Trophoblast cell (in vitro differentiated cells and primary cell): ENCODE data around the gene NLRP6.

ENCODE experiments used
- DNase-seq, 2 donors: peaks; one replicate each; pipeline ENCODE4 v3.0.0-alpha.2; 2016
- H2AFZ ChIP-seq: 2 replicates; pipeline ENCODE4 v1.6.1; 2013; ENCODE audit warnings: low read length, moderate library complexity, mild to moderate bottlenecking; ENCODE audit not compliant: insufficient read depth, poor library complexity
- H2AK5ac ChIP-seq: 2 replicates; pipeline ENCODE4 v1.6.1; 2013; ENCODE audit warnings: mild to moderate bottlenecking, low read length
- H2BK120ac ChIP-seq: 2 replicates; pipeline ENCODE4 v1.6.1; 2013; ENCODE audit warnings: low read length, mild to moderate bottlenecking, moderate library complexity; ENCODE audit not compliant: insufficient read depth, poor library complexity
- H2BK12ac ChIP-seq: 2 replicates; pipeline ENCODE4 v1.6.1; 2013; ENCODE audit warnings: mild to moderate bottlenecking, low read length, moderate library complexity
- H2BK5ac ChIP-seq: 2 replicates; pipeline ENCODE4 v1.6.1; 2013; ENCODE audit warnings: low read length, low read depth, moderate library complexity, mild to moderate bottlenecking; ENCODE audit not compliant: poor library complexity
- H3K14ac ChIP-seq: 2 replicates; pipeline ENCODE4 v1.6.1; 2013; ENCODE audit warnings: mild to moderate bottlenecking, low read length
- H3K18ac ChIP-seq: 2 replicates; pipeline ENCODE4 v1.6.1; 2013; ENCODE audit warnings: mild to moderate bottlenecking, low read length
- H3K23ac ChIP-seq: 2 replicates; pipeline ENCODE4 v1.6.1; 2013; ENCODE audit warnings: low read length
- H3K27ac ChIP-seq: 2 replicates; pipeline ENCODE4 v1.5.1; 2013; ENCODE audit warnings: low read depth, mild to moderate bottlenecking, inconsistent platforms, low read length, moderate library complexity
- H3K27me3 ChIP-seq: 2 replicates; pipeline ENCODE4 v1.6.1; 2013; ENCODE audit warnings: inconsistent platforms, mild to moderate bottlenecking, low read length, moderate library complexity; ENCODE audit not compliant: insufficient read depth
- H3K36me3 ChIP-seq, 2 experiments: 1 replicate in 1 of 2; 2 replicates in 1 of 2; pipeline ENCODE4 v1.6.1; 2013; ENCODE audit warnings: low read length in 2 of 2, mild to moderate bottlenecking in 2 of 2, moderate library complexity in 1 of 2; ENCODE audit not compliant: insufficient read depth in 2 of 2, control insufficient read depth in 1 of 2
- H3K4ac ChIP-seq: 2 replicates; pipeline ENCODE4 v1.6.1; 2013; ENCODE audit warnings: low read depth, mild to moderate bottlenecking, low read length, moderate library complexity
- H3K4me1 ChIP-seq, 2 experiments: 1 replicate in 1 of 2; 2 replicates in 1 of 2; pipeline ENCODE4 v1.6.1; 2013; ENCODE audit warnings: low read length in 2 of 2, mild to moderate bottlenecking in 2 of 2, moderate library complexity in 1 of 2; ENCODE audit not compliant: insufficient read depth in 2 of 2, control insufficient read depth in 1 of 2
- H3K4me2 ChIP-seq: 2 replicates; pipeline ENCODE4 v1.6.1; 2013; ENCODE audit warnings: inconsistent platforms, mild to moderate bottlenecking, low read length, moderate library complexity
- H3K4me3 ChIP-seq: 2 replicates; pipeline ENCODE4 v1.5.1; 2013; ENCODE audit warnings: mild to moderate bottlenecking, low read depth, low read length, inconsistent platforms
- H3K79me1 ChIP-seq: one replicate; pipeline ENCODE4 v1.6.1; 2013; ENCODE audit warnings: low read length
- H3K79me2 ChIP-seq: 2 replicates; pipeline ENCODE4 v1.6.1; 2013; ENCODE audit warnings: low read length, mild to moderate bottlenecking; ENCODE audit not compliant: control insufficient read depth, insufficient read depth, poor library complexity
- H3K9ac ChIP-seq: 2 replicates; pipeline ENCODE4 v1.6.1; 2013; ENCODE audit warnings: mild to moderate bottlenecking, low read length
- H3K9me3 ChIP-seq: 2 replicates; pipeline ENCODE4 v1.6.1; 2013; ENCODE audit warnings: low read depth, mild to moderate bottlenecking, control low read depth, inconsistent platforms, low read length; ENCODE audit not compliant: insufficient read depth
- H4K12ac ChIP-seq: 2 replicates; pipeline ENCODE4 v1.6.1; 2013; ENCODE audit warnings: low read depth, mild to moderate bottlenecking, low read length, moderate library complexity
- H4K8ac ChIP-seq: 2 replicates; pipeline ENCODE4 v1.6.1; 2013; ENCODE audit warnings: low read depth, mild to moderate bottlenecking, low read length, moderate library complexity
- H4K91ac ChIP-seq: one replicate; pipeline ENCODE4 v1.6.1; 2013; ENCODE audit warnings: low read depth, mild to moderate bottlenecking, low read length, moderate library complexity
- WGBS: extraction: QIAGEN DNeasy Blood & Tissue Kit; methylation state at CpG from one replicate; pipeline ENCODE4 v1.1.7; 2013; ENCODE audit warnings: missing lambda C conversion rate; ENCODE audit not compliant: insufficient read length, insufficient coverage; ENCODE audit errors: extremely low coverage; 5-methylcytosine and 5-hydroxymethylcytosine counted together

Gene NLRP6

DNA sequence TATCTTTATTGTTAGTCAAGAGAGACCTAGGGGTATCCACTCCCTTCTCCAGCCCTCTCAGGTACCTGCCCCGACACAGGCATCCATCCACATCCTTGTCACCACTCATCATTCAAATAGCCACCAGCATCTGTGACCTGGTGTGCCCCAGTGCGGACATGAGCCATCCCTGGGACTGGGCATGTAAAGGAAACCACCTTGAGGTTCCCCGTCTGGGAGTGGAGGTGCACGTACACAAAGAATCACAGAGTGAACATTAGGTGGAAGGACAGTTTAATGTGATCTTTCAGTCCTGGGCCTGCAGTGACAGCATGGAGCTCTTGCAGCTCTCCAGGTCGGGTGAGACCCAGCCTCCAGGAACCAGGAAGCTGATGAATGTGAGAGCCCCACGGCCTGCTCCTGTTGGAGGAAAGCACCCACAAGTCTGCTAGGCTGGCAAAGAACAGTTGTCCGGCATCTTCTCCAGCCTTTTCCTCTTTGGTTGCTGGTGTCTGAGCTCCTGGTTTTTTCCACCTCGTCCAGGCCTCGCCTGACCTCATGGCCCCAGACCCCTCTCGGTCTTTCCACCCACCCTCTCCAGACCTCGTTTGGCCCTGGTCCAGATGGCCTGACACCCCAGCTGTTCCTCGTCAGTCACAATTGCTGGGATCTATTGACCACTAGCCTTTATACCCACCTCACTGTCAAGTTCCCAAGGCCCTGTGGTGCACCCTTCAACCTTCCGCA is 24.9 kb upstream of the NLRP6 start:
- H3K36me3 ChIP-seq: peaks cover 35 to 47% of the 10 kb centered on the region in 2 experiments

DNA sequence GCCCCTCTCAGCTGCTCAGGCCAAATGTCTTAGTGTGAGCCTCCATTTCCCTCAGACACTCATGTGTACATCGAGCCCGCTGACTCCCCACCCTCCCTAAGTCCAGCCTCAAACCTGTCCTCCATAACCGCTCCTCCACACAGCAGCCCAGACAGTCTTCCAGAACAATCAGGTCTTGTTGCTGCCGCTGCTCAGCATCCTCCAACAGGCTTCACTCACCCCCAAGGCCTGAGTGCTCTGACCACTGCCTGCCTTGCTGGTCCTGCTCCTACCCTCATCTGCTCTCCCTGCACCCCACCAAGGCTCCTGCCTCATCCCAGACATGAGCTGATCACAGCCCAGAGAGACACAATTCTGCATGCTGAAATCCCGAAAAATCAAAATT is 24.3 kb upstream of the NLRP6 start:
- Histone ChIP-seq H3K27me3 (no peaks in the 10 kb centered on the region), H3K79me2 (no peaks in the 10 kb centered on the region), H2AFZ (no peak overlapping the region), H3K27ac (no peak overlapping the region), H3K36me3 (peaks cover 31 to 43% of the 10 kb centered on the region in 2 experiments), H4K91ac (no peak overlapping the region), H4K12ac (peak overlapping the region; percentile 25), H2AK5ac (no peak overlapping the region), H3K9ac (peak overlapping the region; percentile 4), H2BK120ac (no peak overlapping the region), H3K4me2 (no peak overlapping the region), H3K4ac (no peak overlapping the region), H4K8ac (no peak overlapping the region), H3K79me1 (no peaks in the 10 kb centered on the region), H3K4me1 (no peaks in the 10 kb centered on the region), H2BK12ac (no peak overlapping the region), H3K4me3 (no peak overlapping the region), H3K18ac (no peak overlapping the region), H2BK5ac (no peak overlapping the region), H3K14ac (no peak overlapping the region), H3K9me3 (peaks cover 4% of the 10 kb centered on the region), H3K23ac (no peak overlapping the region)
- no peak for DNase-seq
- no CpG with 5 or more reads among the region's 5 CpGs for WGBS

More for the DNA sequence above, 24.9 kb upstream of the NLRP6 start:
- Histone ChIP-seq H3K23ac (no peak overlapping the region), H3K79me2 (no peaks in the 10 kb centered on the region), H3K27me3 (no peaks in the 10 kb centered on the region), H3K79me1 (no peaks in the 10 kb centered on the region), H2AK5ac (no peak overlapping the region), H2AFZ (no peak overlapping the region), H2BK5ac (no peak overlapping the region), H4K91ac (no peak overlapping the region), H3K4me3 (no peak overlapping the region), H2BK120ac (no peak overlapping the region), H3K4me2 (no peak overlapping the region), H3K27ac (no peak overlapping the region), H3K4me1 (no peaks in the 10 kb centered on the region), H3K9ac (no peak overlapping the region), H3K4ac (no peak overlapping the region), H2BK12ac (no peak overlapping the region), H3K14ac (no peak overlapping the region), H3K18ac (no peak overlapping the region), H4K12ac (peak overlapping the region; percentile 25), H3K9me3 (peaks cover 4% of the 10 kb centered on the region), H4K8ac (no peak overlapping the region)
- WGBS: no CpG with 5 or more reads among the region's 13 CpGs
- no peak for DNase-seq

DNA sequence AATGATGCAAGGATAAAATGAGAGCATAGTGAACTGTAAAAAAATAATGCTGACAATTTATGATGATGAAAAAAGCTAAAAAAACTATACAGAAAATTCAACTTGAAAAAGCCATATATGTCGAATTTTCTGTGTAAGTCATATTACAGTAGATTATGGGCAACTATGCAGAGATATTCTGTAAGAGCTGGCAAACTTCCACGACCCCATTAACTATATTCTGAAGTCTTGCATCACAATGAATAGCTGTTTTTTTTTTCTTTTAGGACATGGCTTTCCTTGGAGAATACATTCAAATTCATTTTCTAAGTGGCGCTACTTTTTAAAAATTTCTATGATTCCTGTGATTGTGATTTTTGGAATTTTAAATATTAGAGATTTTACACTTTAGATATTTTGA is 23.0 kb upstream of the NLRP6 start:
- DNase-seq: no peak
- Histone ChIP-seq H3K14ac (no peak overlapping the region), H2AK5ac (no peak overlapping the region), H3K36me3 (peaks cover 28 to 36% of the 10 kb centered on the region in 2 experiments), H4K8ac (no peak overlapping the region), H3K79me1 (no peaks in the 10 kb centered on the region), H3K4me1 (no peaks in the 10 kb centered on the region), H2BK120ac (no peak overlapping the region), H3K4me3 (no peak overlapping the region), H3K4me2 (no peak overlapping the region), H3K79me2 (no peaks in the 10 kb centered on the region), H2BK12ac (no peak overlapping the region), H3K9ac (no peak overlapping the region), H2BK5ac (no peak overlapping the region), H3K4ac (no peak overlapping the region), H3K23ac (no peak overlapping the region), H4K12ac (no peak overlapping the region), H3K27me3 (no peaks in the 10 kb centered on the region), H4K91ac (no peak overlapping the region), H3K9me3 (peaks cover 4% of the 10 kb centered on the region), H2AFZ (no peak overlapping the region), H3K27ac (no peak overlapping the region), H3K18ac (no peak overlapping the region)
- WGBS: no CpG with 5 or more reads among the region's 3 CpGs

DNA sequence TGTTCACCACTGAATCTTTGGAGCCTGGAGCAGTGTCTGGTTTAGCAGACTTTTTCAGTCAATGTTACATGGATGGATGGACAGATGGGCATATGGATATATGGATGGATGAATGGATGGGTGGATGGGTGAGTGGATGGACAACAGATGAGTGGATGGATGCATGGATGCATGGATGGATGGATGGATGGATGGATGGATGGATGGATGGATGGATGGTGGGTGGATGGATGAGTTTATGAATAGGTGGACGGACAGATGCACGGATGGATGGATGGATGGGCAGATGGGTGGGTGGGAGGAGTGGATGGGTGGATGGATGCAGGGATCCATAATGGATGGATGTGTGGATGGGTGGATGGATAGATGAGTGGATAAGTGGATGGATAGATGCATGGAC is 22.4 kb upstream of the NLRP6 start:
- H3K18ac ChIP-seq: no peak overlapping the region
- no peak overlapping the region for H3K4me2 ChIP-seq
- no peak overlapping the region for H3K23ac ChIP-seq
- H2BK12ac ChIP-seq: no peak overlapping the region
- no peaks in the 10 kb centered on the region for H3K27me3 ChIP-seq
- no peaks in the 10 kb centered on the region for H3K79me1 ChIP-seq
- H3K4ac ChIP-seq: no peak overlapping the region
- peaks cover 4% of the 10 kb centered on the region for H3K9me3 ChIP-seq
- no peak overlapping the region for H4K8ac ChIP-seq
- no peak overlapping the region for H3K14ac ChIP-seq
- 100% methylated on average over 2 of the region's 2 CpGs for WGBS
- DNase-seq: no peak
- no peak overlapping the region for H2BK5ac ChIP-seq
- H3K27ac ChIP-seq: no peak overlapping the region
- peaks cover 26 to 30% of the 10 kb centered on the region in 2 experiments for H3K36me3 ChIP-seq
- no peak overlapping the region for H3K9ac ChIP-seq
- H4K12ac ChIP-seq: no peak overlapping the region
- no peak overlapping the region for H4K91ac ChIP-seq
- H3K4me3 ChIP-seq: no peak overlapping the region
- H2AFZ ChIP-seq: no peak overlapping the region
- H3K4me1 ChIP-seq: no peaks in the 10 kb centered on the region
- no peaks in the 10 kb centered on the region for H3K79me2 ChIP-seq
- no peak overlapping the region for H2AK5ac ChIP-seq
- no peak overlapping the region for H2BK120ac ChIP-seq
